ENCODE data around the gene R3HCC1L. TPM values are rescaled to one million over a fixed set of nuclear protein-coding genes. Genes with fewer than 3 reads are reported as not detected.

Gene R3HCC1L
- total and polyA plus RNA-seq, 2 of the 4 experiments (the other 2 are of a cell fraction): 8.3 to 14.7 TPM

DNA sequence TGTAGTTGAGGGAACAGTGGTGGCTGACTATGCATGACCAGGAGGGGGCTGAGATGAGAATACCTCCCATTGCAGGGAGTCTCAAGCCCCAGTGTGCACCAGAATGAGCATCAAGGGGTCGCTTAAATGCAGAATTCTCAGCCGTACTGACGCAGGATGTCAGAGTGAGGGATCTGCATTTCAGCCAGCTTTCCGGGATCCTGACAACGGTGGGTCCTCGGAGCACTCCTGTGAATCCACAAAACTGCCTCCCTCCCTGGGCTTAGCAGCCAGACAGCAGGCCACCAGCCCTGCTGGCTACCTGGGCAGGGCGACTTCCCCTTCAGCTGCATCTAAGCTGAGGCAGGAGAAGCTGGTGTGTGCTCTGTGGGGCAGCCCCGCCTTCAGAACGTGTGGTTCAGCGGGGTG lies 155.3 kb downstream of the R3HCC1L start:
- no peak overlapping the region for H4K8ac ChIP-seq (ENCODE audit: low read depth in 2 of 2, low read length in 2 of 2)
- DNase-seq: no peak
- no peak overlapping the region for H4K5ac ChIP-seq (ENCODE audit: low read depth, low read length)
- no peak overlapping the region for H4K91ac ChIP-seq (ENCODE audit: insufficient read depth, low read depth, low read length)
- H3K9me1 ChIP-seq (ENCODE audit: insufficient read depth, low read length): no peaks in the 10 kb centered on the region
- intact Hi-C loops (cut with micrococcal nuclease) (no loop called here), in situ Hi-C loops (cut with MboI; ENCODE audit: low sequenced_read_pairs) (no loop called here), dilution Hi-C loops (cut with HindIII; ENCODE audit: low sequenced_read_pairs, unreplicated experiment) (no loop called here)
- no peak overlapping the region for H2AK5ac ChIP-seq (ENCODE audit: low read depth, low read length)
- no peak overlapping the region for H2AFZ ChIP-seq (replicated peaks; ENCODE audit: low read length, poor library complexity)
- H3K9ac ChIP-seq (ENCODE audit: low read depth, low read length): no peak overlapping the region
- H3K27me3 ChIP-seq (ENCODE audit: control insufficient read depth, insufficient read depth, low read length): peaks cover 57% of the 10 kb centered on the region
- no peak overlapping the region for H3K4me2 ChIP-seq (ENCODE audit: low read depth, low read length)
- no peaks in the 10 kb centered on the region for H3K9me3 ChIP-seq (ENCODE audit: control insufficient read depth, insufficient read depth, low read length)
- TF ChIP-seq RFX5 (IDR thresholded peaks at IDR 0.05; ENCODE audit: low read depth, low read length): no peak
- no peak for TF ChIP-seq FOS (IDR thresholded peaks at IDR 0.05; ENCODE audit: low read depth, low read length)
- TF ChIP-seq RCOR1 (IDR thresholded peaks at IDR 0.05; ENCODE audit: insufficient replicate concordance, low read length): no peak
- TF ChIP-seq RAD21 (IDR thresholded peaks at IDR 0.05; ENCODE audit: low read length): no peak
- no peak for TF ChIP-seq POLR2A (IDR thresholded peaks at IDR 0.05; ENCODE audit: low read depth, low read length)
- TF ChIP-seq BHLHE40 (IDR thresholded peaks at IDR 0.05; ENCODE audit: low read depth, low read length): no peak
- TF ChIP-seq MXI1 (IDR thresholded peaks at IDR 0.05; ENCODE audit: borderline replicate concordance, low read depth, low read length): no peak
- TF ChIP-seq CHD1 (IDR thresholded peaks at IDR 0.05; ENCODE audit: low read depth, low read length): no peak
- TF ChIP-seq CTCF (conservative IDR thresholded peaks at IDR 0.05; ENCODE audit: low read depth, low read length): no peak
- no peak for TF ChIP-seq CEBPB (IDR thresholded peaks at IDR 0.05; ENCODE audit: low read depth, low read length)
- no peak for TF ChIP-seq MAZ (IDR thresholded peaks at IDR 0.05; ENCODE audit: borderline replicate concordance, low read depth, low read length)
- TF ChIP-seq MAFK (IDR thresholded peaks at IDR 0.05; ENCODE audit: low read depth, low read length): no peak
- no peak for TF ChIP-seq USF2 (IDR thresholded peaks at IDR 0.05; ENCODE audit: low read depth, low read length)
- TF ChIP-seq SMC3 (IDR thresholded peaks at IDR 0.05; ENCODE audit: low read depth, low read length): no peak
- TF ChIP-seq NFE2L2 (IDR thresholded peaks at IDR 0.05; ENCODE audit: low read depth, low read length): no peak
- no peak for ATAC-seq (ENCODE audit: low read depth)
- no peak overlapping the region for H3K4me3 ChIP-seq (ENCODE audit: insufficient read depth, low read depth, low read length)
- no peak overlapping the region for H2BK20ac ChIP-seq (ENCODE audit: low read depth, low read length)
- H3K4me1 ChIP-seq (ENCODE audit: control insufficient read depth, insufficient read depth, low read length): no peaks in the 10 kb centered on the region
- H3K79me1 ChIP-seq (ENCODE audit: low read depth in 1 of 2, low read length in 2 of 2): no peaks in the 10 kb centered on the region
- H3K36me3 ChIP-seq (ENCODE audit: control insufficient read depth, insufficient read depth, low read length): no peaks in the 10 kb centered on the region
- 70% methylated on average over 2 of the region's 10 CpGs; no CpG with 5 or more reads in 1 of the 2 experiments for WGBS, 2 experiments (ENCODE audit: extremely low coverage in 2 of 2, insufficient read length in 1 of 2)
- H2AK9ac ChIP-seq (replicated peaks; ENCODE audit: low read depth, low read length, poor library complexity): no peak overlapping the region
- no peak overlapping the region for H3K14ac ChIP-seq (replicated peaks; ENCODE audit: low read depth, low read length)
- no peak overlapping the region for H3K23ac ChIP-seq (ENCODE audit: low read depth, low read length)
- no peak overlapping the region for H2BK5ac ChIP-seq (ENCODE audit: low read depth, low read length, poor library complexity, severe bottlenecking)
- ChIA-PET CTCF (interaction anchor here (1.0 to 1.2 kb wide), 2 partner anchors 12 to 18 kb away, joined by 3 read pairs; no protein-coding TSS in a partner anchor), POLR2A (ENCODE audit: unreplicated experiment) (no interaction called here)
- H3K18ac ChIP-seq (ENCODE audit: low read depth, low read length): no peak overlapping the region
- H3K27ac ChIP-seq (ENCODE audit: insufficient read depth, low read length): no peak overlapping the region
- no peak overlapping the region for H3K4ac ChIP-seq (ENCODE audit: low read depth, low read length)
- no peak overlapping the region for H3K56ac ChIP-seq (ENCODE audit: extremely low read depth, insufficient read depth, low read length)
- H2BK120ac ChIP-seq (ENCODE audit: low read depth, low read length): no peak overlapping the region
- no TSS peak for BruUV-seq (replicated peaks)
- H2BK15ac ChIP-seq (ENCODE audit: low read depth, low read length): no peak overlapping the region
- no peaks in the 10 kb centered on the region for H4K20me1 ChIP-seq (ENCODE audit: insufficient read depth, low read length)
